LNCAP (cell line): ENCODE results near the gene PRR18.

Experiments
- CTCF ChIP-seq: fragments of 450-650 bp; IDR thresholded peaks from 2 replicates; pipeline ENCODE4 v1.5.1; 2017; ENCODE audit warnings: mild to moderate bottlenecking

PRR18 gene, protein sequence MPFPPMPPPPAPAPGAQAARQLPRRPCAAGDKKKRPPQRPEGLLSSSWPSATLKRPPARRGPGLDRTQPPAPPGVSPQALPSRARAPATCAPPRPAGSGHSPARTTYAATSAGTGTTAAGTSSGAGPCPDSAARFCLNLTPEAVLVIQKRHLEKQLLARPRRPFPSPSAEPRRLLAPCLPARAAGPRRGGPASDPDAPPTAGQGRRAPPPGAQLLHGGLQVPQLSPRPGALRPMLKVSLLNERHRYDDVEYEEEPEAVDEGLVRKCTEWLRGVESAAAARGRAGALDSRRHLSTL

DNA sequence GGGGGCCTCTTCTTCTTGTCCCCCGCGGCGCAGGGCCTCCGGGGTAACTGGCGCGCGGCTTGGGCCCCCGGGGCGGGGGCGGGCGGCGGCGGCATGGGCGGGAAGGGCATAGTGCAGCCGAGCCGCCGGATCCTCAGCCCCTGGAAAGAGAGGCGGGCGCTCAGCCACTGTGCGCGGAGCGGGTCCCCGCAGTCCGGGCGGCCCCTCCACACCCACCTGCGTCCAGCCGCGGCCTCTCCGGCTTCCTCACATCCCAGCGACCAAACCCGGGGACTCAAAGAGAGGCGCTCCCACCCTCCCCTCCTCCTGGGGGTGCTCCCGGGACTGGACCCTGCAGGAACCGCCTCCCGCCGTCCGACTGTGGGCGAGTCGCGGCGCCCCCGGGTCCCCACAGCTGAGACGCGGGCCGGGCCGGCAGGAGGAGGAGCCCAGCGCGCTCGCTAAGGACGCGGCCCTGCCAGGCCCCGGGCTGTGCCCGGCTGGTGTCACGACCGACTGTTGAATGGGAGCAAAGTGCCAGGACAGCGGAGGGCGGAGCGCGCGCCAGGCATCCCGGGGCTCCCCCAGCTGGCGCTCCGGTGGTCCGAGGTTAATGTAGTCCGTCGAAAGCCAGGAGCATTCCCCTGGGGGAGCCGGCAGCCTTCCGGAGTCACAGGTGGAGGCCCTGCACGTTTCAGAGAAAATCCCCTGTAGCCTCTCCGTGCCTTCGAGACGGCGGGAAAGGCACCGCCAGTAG lies at the start of gene PRR18:
PRR18 (minus strand) TSS at position 360 of the 736 bp plus-strand sequence; CDS start at position 110, 250 bp downstream.
- TF ChIP-seq CTCF, result no peak

- TF ChIP-seq CTCF, result no peak
Measured at GRCh38 chr6:166355552-166355951, 47.4 kb upstream of the PRR18 start.

- TF ChIP-seq CTCF, result no peak
Measured at GRCh38 chr6:166354965-166355364, 46.8 kb upstream of the PRR18 start.

GRCh38 chr6:166354143-166354542 lies 46.0 kb upstream of the PRR18 start:
- no peak for TF ChIP-seq CTCF

- no peak for TF ChIP-seq CTCF
Measured at GRCh38 chr6:166353507-166353906, 45.3 kb upstream of the PRR18 start.

- TF ChIP-seq CTCF, result no peak
Measured at GRCh38 chr6:166352923-166353322, 44.7 kb upstream of the PRR18 start.

- no peak for TF ChIP-seq CTCF
Measured at GRCh38 chr6:166351715-166352285, 43.6 kb upstream of the PRR18 start.
